Spleen (tissue), 3 donors: ENCODE measurements around the gene SLC4A1AP.

Experiments used
- POLR2A ChIP-seq, 3 donors: fragments of 450-650 bp; IDR thresholded peaks; one replicate each; pipeline ENCODE4 v1.5.1; 2017; ENCODE audit warnings: antibody characterized with exemption in 3 of 3, mild to moderate bottlenecking in 1 of 3
- POLR2AphosphoS5 ChIP-seq, 3 donors: sonication (generic); formaldehyde crosslinking; IDR thresholded peaks; one replicate each; pipeline ENCODE4 v1.5.1; 2017; ENCODE audit warnings: antibody characterized with exemption in 3 of 3

GRCh38 chr2:27713201-27713600 is 49.5 kb downstream of the SLC4A1AP start:
- TF ChIP-seq POLR2A (IDR thresholded peaks at IDR 0.05) (no peak), POLR2AphosphoS5 (IDR thresholded peaks at IDR 0.05) (no peak)
